Activated CD4-positive, alpha-beta T cell treated with anti-CD3 and anti-CD28 coated beads, Interleukin-2, Interleukin-6, amounts not matched to agents 100 ng/mL and 50 ng/mL, durations not matched to agents 16 hours and 8 hours (primary cell): ENCODE measurements around the gene ARSH.
"Not testable (repeated sequence)": the region's sequence is repeated elsewhere in the genome, so short reads cannot be mapped to it uniquely, and the experiment has no call there.

Experiments
- DNase-seq: peaks from one replicate; pipeline ENCODE4 v3.0.0-alpha.2; 2020

The ARSH gene

GRCh38 chrX:3006495-3006894 is at the start of gene ARSH:
TSS of gene ARSH (plus strand) at chrX:3006546. CDS start at chrX:3006613, 67 bp downstream.
- DNase-seq: no peak

GRCh38 chrX:2958199-2958598 is 48.1 kb upstream of the ARSH start:
- DNase-seq: no peak

- DNase-seq: no peak
Observed at GRCh38 chrX:2960861-2961515, 45.4 kb upstream of the ARSH start.

- DNase-seq: no peak
Observed at GRCh38 chrX:2962381-2962780, 44.0 kb upstream of the ARSH start.

GRCh38 chrX:2963449-2963848 is 42.9 kb upstream of the ARSH start:
- DNase-seq: not testable (repeated sequence)

GRCh38 chrX:2963992-2964794 is 42.2 kb upstream of the ARSH start:
- DNase-seq: not testable (repeated sequence)

GRCh38 chrX:2965965-2966364 is 40.4 kb upstream of the ARSH start:
- DNase-seq: peak; percentile 25

GRCh38 chrX:2967012-2967411 is 39.3 kb upstream of the ARSH start:
- no peak for DNase-seq

GRCh38 chrX:2967584-2967983 is 38.8 kb upstream of the ARSH start:
- DNase-seq: no peak

- peak; percentile 21 for DNase-seq
Observed at GRCh38 chrX:2967998-2968909, 38.1 kb upstream of the ARSH start.

GRCh38 chrX:2969021-2969420 is 37.3 kb upstream of the ARSH start:
- no peak for DNase-seq

- DNase-seq: no peak
Observed at GRCh38 chrX:2972391-2972790, 34.0 kb upstream of the ARSH start.

- no peak for DNase-seq
Observed at GRCh38 chrX:2974961-2975360, 31.4 kb upstream of the ARSH start.

- not testable (repeated sequence) for DNase-seq
Observed at GRCh38 chrX:2978639-2979038, 27.7 kb upstream of the ARSH start.

GRCh38 chrX:2984342-2984741 is 22.0 kb upstream of the ARSH start:
- no peak for DNase-seq

GRCh38 chrX:2989565-2989964 is 16.8 kb upstream of the ARSH start:
- DNase-seq: no peak

- DNase-seq: no peak
Observed at GRCh38 chrX:3010532-3010931, 4.2 kb downstream of the ARSH start.

GRCh38 chrX:3017492-3017891 is 11.1 kb downstream of the ARSH start:
- DNase-seq: no peak

- no peak for DNase-seq
Observed at GRCh38 chrX:3024176-3024575, 17.8 kb downstream of the ARSH start.

- DNase-seq: no peak
Observed at GRCh38 chrX:3026074-3026815, 19.9 kb downstream of the ARSH start.

GRCh38 chrX:3029129-3029528 is 22.8 kb downstream of the ARSH start:
- DNase-seq: no peak

GRCh38 chrX:3037218-3037617 is 30.9 kb downstream of the ARSH start:
- no peak for DNase-seq

GRCh38 chrX:3044196-3044595 is 37.9 kb downstream of the ARSH start:
- DNase-seq: no peak
